Measurements from ENCODE around the gene SLC8A3.

SLC8A3 gene

GRCh38 chr14:70086685-70087379 is 101.9 kb downstream of the SLC8A3 start:
- H3K4me3 ChIP-seq (ENCODE audit: low read depth in 1 of 2, low read length in 2 of 2): no peak overlapping the region
- H3K4me1 ChIP-seq (ENCODE audit: insufficient read depth, low read length): no peaks in the 10 kb centered on the region
- H3K9ac ChIP-seq (ENCODE audit: low read length): no peak overlapping the region
- no peaks in the 10 kb centered on the region for H3K27me3 ChIP-seq (ENCODE audit: control insufficient read depth in 1 of 2, insufficient read depth in 2 of 2, low read length in 2 of 2)
- no peak overlapping the region for H3K27ac ChIP-seq (ENCODE audit: low read depth, low read length)
- no peaks in the 10 kb centered on the region for H3K9me3 ChIP-seq (ENCODE audit: low read length)
- no peaks in the 10 kb centered on the region for H3K36me3 ChIP-seq (ENCODE audit: insufficient read depth, low read length)

GRCh38 chr14:70084226-70084625 is 104.5 kb downstream of the SLC8A3 start:
- Histone ChIP-seq H3K27ac (ENCODE audit: low read depth, low read length) (no peak overlapping the region), H3K36me3 (ENCODE audit: insufficient read depth, low read length) (no peaks in the 10 kb centered on the region), H3K4me3 (ENCODE audit: low read depth in 1 of 2, low read length in 2 of 2) (no peak overlapping the region), H3K9me3 (ENCODE audit: low read length) (no peaks in the 10 kb centered on the region), H3K4me1 (ENCODE audit: insufficient read depth, low read length) (no peaks in the 10 kb centered on the region), H3K9ac (ENCODE audit: low read length) (no peak overlapping the region), H3K27me3 (ENCODE audit: control insufficient read depth in 1 of 2, insufficient read depth in 2 of 2, low read length in 2 of 2) (no peaks in the 10 kb centered on the region)

- Histone ChIP-seq H3K36me3 (ENCODE audit: insufficient read depth, low read length) (no peaks in the 10 kb centered on the region), H3K9ac (ENCODE audit: low read length) (no peak overlapping the region), H3K27ac (ENCODE audit: low read depth, low read length) (no peak overlapping the region), H3K27me3 (ENCODE audit: control insufficient read depth in 1 of 2, insufficient read depth in 2 of 2, low read length in 2 of 2) (no peaks in the 10 kb centered on the region), H3K4me3 (ENCODE audit: low read depth in 1 of 2, low read length in 2 of 2) (no peak overlapping the region), H3K9me3 (ENCODE audit: low read length) (no peaks in the 10 kb centered on the region), H3K4me1 (ENCODE audit: insufficient read depth, low read length) (no peaks in the 10 kb centered on the region)
Observed at GRCh38 chr14:70082394-70082793, 106.4 kb downstream of the SLC8A3 start.

GRCh38 chr14:70080076-70080475 is 108.7 kb downstream of the SLC8A3 start:
- Histone ChIP-seq H3K27ac (ENCODE audit: low read depth, low read length) (no peak overlapping the region), H3K36me3 (ENCODE audit: insufficient read depth, low read length) (no peaks in the 10 kb centered on the region), H3K27me3 (ENCODE audit: control insufficient read depth in 1 of 2, insufficient read depth in 2 of 2, low read length in 2 of 2) (no peaks in the 10 kb centered on the region), H3K9ac (ENCODE audit: low read length) (no peak overlapping the region), H3K4me1 (ENCODE audit: insufficient read depth, low read length) (no peaks in the 10 kb centered on the region), H3K9me3 (ENCODE audit: low read length) (no peaks in the 10 kb centered on the region), H3K4me3 (ENCODE audit: low read depth in 1 of 2, low read length in 2 of 2) (no peak overlapping the region)

- Histone ChIP-seq H3K36me3 (ENCODE audit: insufficient read depth, low read length) (no peaks in the 10 kb centered on the region), H3K4me3 (ENCODE audit: low read depth in 1 of 2, low read length in 2 of 2) (no peak overlapping the region)
Observed at GRCh38 chr14:70078329-70078728, 110.4 kb downstream of the SLC8A3 start.

GRCh38 chr14:70077720-70078119 is 111.0 kb downstream of the SLC8A3 start:
- Histone ChIP-seq H3K9ac (ENCODE audit: low read length) (no peak overlapping the region), H3K9me3 (ENCODE audit: low read length) (no peaks in the 10 kb centered on the region), H3K4me3 (ENCODE audit: low read depth in 1 of 2, low read length in 2 of 2) (no peak overlapping the region), H3K36me3 (ENCODE audit: insufficient read depth, low read length) (no peaks in the 10 kb centered on the region), H3K27me3 (ENCODE audit: control insufficient read depth in 1 of 2, insufficient read depth in 2 of 2, low read length in 2 of 2) (no peaks in the 10 kb centered on the region), H3K27ac (ENCODE audit: low read depth, low read length) (no peak overlapping the region), H3K4me1 (ENCODE audit: insufficient read depth, low read length) (no peaks in the 10 kb centered on the region)

More at GRCh38 chr14:70078329-70078728, 110.4 kb downstream of the SLC8A3 start:
- Histone ChIP-seq H3K27me3 (ENCODE audit: control insufficient read depth in 1 of 2, insufficient read depth in 2 of 2, low read length in 2 of 2) (no peaks in the 10 kb centered on the region), H3K27ac (ENCODE audit: low read depth, low read length) (no peak overlapping the region), H3K9me3 (ENCODE audit: low read length) (no peaks in the 10 kb centered on the region), H3K4me1 (ENCODE audit: insufficient read depth, low read length) (no peaks in the 10 kb centered on the region), H3K9ac (ENCODE audit: low read length) (no peak overlapping the region)

GRCh38 chr14:70077005-70077404 is 111.7 kb downstream of the SLC8A3 start:
- no peak overlapping the region for H3K9ac ChIP-seq (ENCODE audit: low read length)
- H3K36me3 ChIP-seq (ENCODE audit: insufficient read depth, low read length): no peaks in the 10 kb centered on the region
- H3K4me1 ChIP-seq (ENCODE audit: insufficient read depth, low read length): no peaks in the 10 kb centered on the region
- no peak overlapping the region for H3K27ac ChIP-seq (ENCODE audit: low read depth, low read length)
- H3K27me3 ChIP-seq (ENCODE audit: control insufficient read depth in 1 of 2, insufficient read depth in 2 of 2, low read length in 2 of 2): no peaks in the 10 kb centered on the region
- H3K9me3 ChIP-seq (ENCODE audit: low read length): no peaks in the 10 kb centered on the region
- H3K4me3 ChIP-seq (ENCODE audit: low read depth in 1 of 2, low read length in 2 of 2): no peak overlapping the region

- Histone ChIP-seq H3K27me3 (ENCODE audit: control insufficient read depth in 1 of 2, insufficient read depth in 2 of 2, low read length in 2 of 2) (no peaks in the 10 kb centered on the region), H3K4me1 (ENCODE audit: insufficient read depth, low read length) (no peaks in the 10 kb centered on the region), H3K4me3 (ENCODE audit: low read depth in 1 of 2, low read length in 2 of 2) (no peak overlapping the region), H3K9me3 (ENCODE audit: low read length) (no peaks in the 10 kb centered on the region), H3K27ac (ENCODE audit: low read depth, low read length) (no peak overlapping the region), H3K9ac (ENCODE audit: low read length) (no peak overlapping the region), H3K36me3 (ENCODE audit: insufficient read depth, low read length) (no peaks in the 10 kb centered on the region)
Observed at GRCh38 chr14:70073924-70074566, 114.7 kb downstream of the SLC8A3 start.

- Histone ChIP-seq H3K36me3 (ENCODE audit: insufficient read depth, low read length) (no peaks in the 10 kb centered on the region), H3K4me3 (ENCODE audit: low read depth in 1 of 2, low read length in 2 of 2) (no peak overlapping the region), H3K4me1 (ENCODE audit: insufficient read depth, low read length) (no peaks in the 10 kb centered on the region), H3K27me3 (ENCODE audit: control insufficient read depth in 1 of 2, insufficient read depth in 2 of 2, low read length in 2 of 2) (no peaks in the 10 kb centered on the region), H3K9me3 (ENCODE audit: low read length) (no peaks in the 10 kb centered on the region), H3K27ac (ENCODE audit: low read depth, low read length) (no peak overlapping the region), H3K9ac (ENCODE audit: low read length) (no peak overlapping the region)
Observed at GRCh38 chr14:70069186-70069585, 119.6 kb downstream of the SLC8A3 start.

GRCh38 chr14:70067810-70068209 is 120.9 kb downstream of the SLC8A3 start:
- H3K27ac ChIP-seq (ENCODE audit: low read depth, low read length): no peak overlapping the region
- H3K36me3 ChIP-seq (ENCODE audit: insufficient read depth, low read length): no peaks in the 10 kb centered on the region
- H3K9me3 ChIP-seq (ENCODE audit: low read length): no peaks in the 10 kb centered on the region
- H3K27me3 ChIP-seq (ENCODE audit: control insufficient read depth in 1 of 2, insufficient read depth in 2 of 2, low read length in 2 of 2): no peaks in the 10 kb centered on the region
- no peak overlapping the region for H3K4me3 ChIP-seq (ENCODE audit: low read depth in 1 of 2, low read length in 2 of 2)
- H3K4me1 ChIP-seq (ENCODE audit: insufficient read depth, low read length): no peaks in the 10 kb centered on the region
- no peak overlapping the region for H3K9ac ChIP-seq (ENCODE audit: low read length)

- no peak overlapping the region for H3K27ac ChIP-seq (ENCODE audit: low read depth, low read length)
- no peaks in the 10 kb centered on the region for H3K36me3 ChIP-seq (ENCODE audit: insufficient read depth, low read length)
- no peaks in the 10 kb centered on the region for H3K9me3 ChIP-seq (ENCODE audit: low read length)
- H3K9ac ChIP-seq (ENCODE audit: low read length): no peak overlapping the region
- no peak overlapping the region for H3K4me3 ChIP-seq (ENCODE audit: low read depth in 1 of 2, low read length in 2 of 2)
- no peaks in the 10 kb centered on the region for H3K4me1 ChIP-seq (ENCODE audit: insufficient read depth, low read length)
- no peaks in the 10 kb centered on the region for H3K27me3 ChIP-seq (ENCODE audit: control insufficient read depth in 1 of 2, insufficient read depth in 2 of 2, low read length in 2 of 2)
Observed at GRCh38 chr14:70064136-70064865, 124.5 kb downstream of the SLC8A3 start.
